Upper lobe of left lung (tissue), 4 donors: Measurements from ENCODE around the gene OGDH.

Experiments
- CTCF ChIP-seq, 6 experiments: fragments of 450-650 bp in 4 of 6; fragments of 200-600 bp in 2 of 6; sonication (generic) in 2 of 6; IDR thresholded peaks; one replicate each; pipeline ENCODE4 v1.5.1; 2016 to 2019; ENCODE audit warnings: antibody characterized with exemption in 6 of 6
- EP300 ChIP-seq, 4 donors: sonication (generic); formaldehyde crosslinking; IDR thresholded peaks; one replicate each; pipeline ENCODE4 v1.5.1; 2017; ENCODE audit warnings: antibody characterized with exemption in 4 of 4, control low read depth in 2 of 4
- POLR2A ChIP-seq, 4 donors: fragments of 450-650 bp; IDR thresholded peaks; one replicate each; pipeline ENCODE4 v1.5.1; 2016 to 2017; ENCODE audit warnings: antibody characterized with exemption in 4 of 4, mild to moderate bottlenecking in 2 of 4
- POLR2AphosphoS5 ChIP-seq, 2 donors: sonication (generic); formaldehyde crosslinking; IDR thresholded peaks; one replicate each; pipeline ENCODE4 v1.5.1; 2017; ENCODE audit warnings: antibody characterized with exemption in 2 of 2

- no peak for TF ChIP-seq CTCF (IDR thresholded peaks at IDR 0.05)
- no peak for TF ChIP-seq POLR2AphosphoS5 (IDR thresholded peaks at IDR 0.05)
- TF ChIP-seq POLR2A (IDR thresholded peaks at IDR 0.05): no peak
- no peak for TF ChIP-seq EP300 (IDR thresholded peaks at IDR 0.05)
Measured at GRCh38 chr7:44671069-44671468, 64.6 kb downstream of the OGDH start.
